ENCODE results near the gene KCNS1. TPM values are rescaled to one million over a fixed set of nuclear protein-coding genes. Genes with fewer than 3 reads are reported as not detected.
A peak's percentile ranks its signal among the peaks of the same experiment; 100 is the strongest.
"Not testable (repeated sequence)": the region's sequence is repeated elsewhere in the genome, so short reads cannot be mapped to it uniquely, and the experiment has no call there.

KCNS1 gene
- total RNA-seq (1 to 10 TPM; 4.6 to 7.7 TPM), polyA plus RNA-seq (ENCODE audit: insufficient read depth, low read depth, low replicate concordance) (2.1 TPM)
- long read RNA-seq, donor 1 = 0 reads
- long read RNA-seq, donor 2 = 0 reads

GRCh38 chr20:45100563-45101245 lies at the start of gene KCNS1:
TSS of gene KCNS1 (minus strand) at chr20:45101127. CDS start at chr20:45099236, 1,891 bp downstream.
- intact Hi-C loops (cut with DNase I; ENCODE audit: low total_unique reads) = no loop called here
- H3K27me3 ChIP-seq = no peaks in the 10 kb centered on the region
- no peak for DNase-seq

GRCh38 chr20:45149062-45149461 lies 48.1 kb upstream of the KCNS1 start:
- Histone ChIP-seq H3K27ac (no peak overlapping the region), H3K36me3 (ENCODE audit: low read depth, missing control alignments) (no peaks in the 10 kb centered on the region), H3K4me1 (no peaks in the 10 kb centered on the region), H3K27me3 (no peaks in the 10 kb centered on the region), H3K4me3 (no peak overlapping the region), H3K9me3 (no peaks in the 10 kb centered on the region)
- no peak for DNase-seq
- TF ChIP-seq POLR2A (IDR thresholded peaks at IDR 0.05) (no peak), CTCF (IDR thresholded peaks at IDR 0.05) (no peak)
- intact Hi-C loops (cut with DNase I; ENCODE audit: low total_unique reads) = no loop called here
- WGBS, 2 donors = 88 to 89% methylated on average over 3 of the region's 3 CpGs

More at GRCh38 chr20:45100563-45101245, at the start of gene KCNS1:
- Histone ChIP-seq H3K4me1 (no peaks in the 10 kb centered on the region), H3K27ac (no peak within 1 kb of the TSS), H3K9me3 (no peaks in the 10 kb centered on the region), H3K36me3 (ENCODE audit: low read depth, missing control alignments) (no peaks in the 10 kb centered on the region), H3K4me3 (peak within 1 kb of the TSS in 1 of 2 donors; percentile 18)
- WGBS, 2 donors = 10 to 19% methylated on average over 3 to 38 of the region's 38 CpGs
- TF ChIP-seq POLR2A (IDR thresholded peaks at IDR 0.05) (no peak), CTCF (IDR thresholded peaks at IDR 0.05) (no peak)

- intact Hi-C loops (cut with DNase I; ENCODE audit: low total_unique reads) = no loop called here
- H3K36me3 ChIP-seq (ENCODE audit: low read depth, missing control alignments) = no peaks in the 10 kb centered on the region
- no peak overlapping the region for H3K27ac ChIP-seq
- DNase-seq = no peak
- no peaks in the 10 kb centered on the region for H3K9me3 ChIP-seq
- 73 to 84% methylated on average over 4 of the region's 4 CpGs for WGBS, 2 donors
- TF ChIP-seq CTCF (IDR thresholded peaks at IDR 0.05) (no peak), POLR2A (IDR thresholded peaks at IDR 0.05) (no peak)
- H3K4me1 ChIP-seq = no peaks in the 10 kb centered on the region
- H3K4me3 ChIP-seq = no peak overlapping the region
- H3K27me3 ChIP-seq = no peaks in the 10 kb centered on the region
Measured at GRCh38 chr20:45140836-45141235, 39.9 kb upstream of the KCNS1 start.

- H3K9me3 ChIP-seq; H3K36me3 ChIP-seq (ENCODE audit: low read depth, missing control alignments); intact Hi-C loops (cut with DNase I; ENCODE audit: low total_unique reads); H3K27me3 ChIP-seq; DNase-seq; H3K27ac ChIP-seq; H3K4me1 ChIP-seq; H3K4me3 ChIP-seq: not testable (repeated sequence)
- 93 to 96% methylated on average over 5 of the region's 5 CpGs for WGBS, 2 donors
Measured at GRCh38 chr20:45139733-45140375, 38.9 kb upstream of the KCNS1 start.

- peak; percentile 54 to 70 (median 68) for TF ChIP-seq CTCF (IDR thresholded peaks at IDR 0.05)
- TF ChIP-seq POLR2A (IDR thresholded peaks at IDR 0.05) = no peak
- DNase-seq = peak; percentile 83
- intact Hi-C loops (cut with DNase I; ENCODE audit: low total_unique reads) = no loop called here
- 36 to 42% methylated on average over 20 of the region's 20 CpGs for WGBS, 2 donors
- Histone ChIP-seq H3K4me1 (no peaks in the 10 kb centered on the region), H3K36me3 (ENCODE audit: low read depth, missing control alignments) (no peaks in the 10 kb centered on the region), H3K27me3 (no peaks in the 10 kb centered on the region), H3K9me3 (no peaks in the 10 kb centered on the region), H3K4me3 (no peak overlapping the region), H3K27ac (no peak overlapping the region)
Measured at GRCh38 chr20:45138561-45139300, 37.8 kb upstream of the KCNS1 start.
